Measurements from ENCODE around the gene PDHX.

The PDHX gene

GRCh38 chr11:35042913-35043312 is 126.5 kb downstream of the PDHX start:
- no peak overlapping the region for H3K4me3 ChIP-seq (ENCODE audit: low read depth, low read length)
- POLR2A ChIA-PET, result no interaction called here
- DNase-seq (ENCODE audit: low read depth, low spot score), result no peak
- no peak for TF ChIP-seq CTCF (IDR thresholded peaks at IDR 0.05; ENCODE audit: insufficient read depth, low read length, missing control alignments)
- CTCF ChIA-PET, result interaction anchor here (1.4 kb wide), 1 partner anchor 15 kb away, joined by 5 read pairs; no protein-coding TSS in a partner anchor

GRCh38 chr11:35043936-35044335 is 127.5 kb downstream of the PDHX start:
- ChIA-PET POLR2A (no interaction called here), CTCF (interaction anchor here (1.1 to 1.7 kb wide), 3 partner anchors 11 to 32 kb away, joined by 3 to 5 read pairs (median 5); no protein-coding TSS in a partner anchor)
- TF ChIP-seq CTCF (IDR thresholded peaks at IDR 0.05; ENCODE audit: insufficient read depth, low read length, missing control alignments), result no peak
- H3K4me3 ChIP-seq (ENCODE audit: low read depth, low read length), result no peak overlapping the region
- DNase-seq (ENCODE audit: low read depth, low spot score), result no peak

- no peak for TF ChIP-seq CTCF (IDR thresholded peaks at IDR 0.05; ENCODE audit: insufficient read depth, low read length, missing control alignments)
- H3K4me3 ChIP-seq (ENCODE audit: low read depth, low read length), result no peak overlapping the region
- ChIA-PET CTCF (interaction anchor here (0.7 to 1.7 kb wide), 2 partner anchors 9 to 10 kb away, joined by 4 to 5 read pairs; no protein-coding TSS in a partner anchor), POLR2A (no interaction called here)
- no peak for DNase-seq (ENCODE audit: low read depth, low spot score)
Observed at GRCh38 chr11:35045236-35045820, 128.9 kb downstream of the PDHX start.
